GM12878 (cell line): Measurements from ENCODE around the gene IFI6. TPM values are rescaled to one million over a fixed set of nuclear protein-coding genes. Genes with fewer than 3 reads are reported as not detected.

Source experiments
- ATAC-seq: fragments of 200-7000 bp; cut with Tn5 transposase; 3 replicates; pipeline ENCODE4 v1.9.1; 2020; ENCODE audit warnings: mild to moderate bottlenecking, moderate library complexity
- BruUV-seq: library from RNA; stranded (reverse); fragments of 400-500 nt; replicated peaks from 2 replicates; lab custom pipeline; 2021; lab: Mats Ljungman, UMichigan
- CTCF ChIA-PET: fragments of 300-600 bp; sonication (Branson Sonifier 250); formaldehyde crosslinking; extraction: SDS; loops from one replicate; lab custom pipeline; 2021; ENCODE audit warnings: inconsistent platforms; lab: Yijun Ruan, JAX
- POLR2A ChIA-PET: fragments of 350-600 bp; formaldehyde crosslinking; extraction: SDS; loops from one replicate; lab custom pipeline; 2021; ENCODE audit warnings: inconsistent platforms; lab: Charles Lee
- RAD21 ChIA-PET: fragments of 300-600 bp; sonication (Branson Sonifier 250); formaldehyde crosslinking; loops from one replicate; lab custom pipeline; 2023; ENCODE audit warnings: antibody characterized with exemption; ENCODE audit not compliant: unreplicated experiment; lab: Charles Lee
- SMC1A ChIA-PET: fragments of 300-600 bp; sonication (Branson Sonifier 250); formaldehyde crosslinking; loops from one replicate; lab custom pipeline; 2023; ENCODE audit not compliant: unreplicated experiment, uncharacterized antibody; lab: Charles Lee
- DNase-seq: peaks from one replicate; pipeline ENCODE4 v3.0.0-alpha.2; 2011; ENCODE audit warnings: low read depth, low spot score
- FAIRE-seq: peaks from 3 replicates; lab custom pipeline; 2011; peaks lifted over from hg19 to GRCh38; lab: Jason Lieb, UNC
- H2AFZ ChIP-seq: 2 replicates; pipeline ENCODE4 v1.6.0; 2011; ENCODE audit warnings: low read depth, low read length, control low read depth; ENCODE audit not compliant: control insufficient read depth
- H3K27ac ChIP-seq: 2 replicates; pipeline ENCODE4 v1.5.1; 2011; ENCODE audit warnings: control low read depth; ENCODE audit not compliant: control insufficient read depth, insufficient read depth
- H3K27me3 ChIP-seq, 2 experiments: replicated peaks in 1 of 2; 2 replicates each; pipeline versions ENCODE4 v1.6.0 to v1.6.1; 2011; ENCODE audit warnings: low read length in 1 of 2; ENCODE audit not compliant: control insufficient read depth in 2 of 2, insufficient read depth in 2 of 2
- H3K36me3 ChIP-seq, 2 experiments: 2 replicates each; pipeline ENCODE4 v1.5.1; 2011; ENCODE audit warnings: low read length in 1 of 2; ENCODE audit not compliant: control insufficient read depth in 2 of 2, insufficient read depth in 2 of 2
- H3K4me1 ChIP-seq: 2 replicates; pipeline ENCODE4 v1.6.1; 2011; ENCODE audit warnings: mild to moderate bottlenecking, low read length, moderate library complexity, mixed read lengths; ENCODE audit not compliant: control insufficient read depth, insufficient read depth
- H3K4me2 ChIP-seq: 2 replicates; pipeline ENCODE4 v1.6.0; 2011; ENCODE audit warnings: control low read depth; ENCODE audit not compliant: control insufficient read depth, insufficient read depth
- H3K4me3 ChIP-seq: fragments of 200-600 bp; sonication (generic); 2 replicates; pipeline ENCODE4 v1.5.1; 2016
- H3K79me2 ChIP-seq: 2 replicates; pipeline ENCODE4 v1.6.0; 2011; ENCODE audit warnings: low read length; ENCODE audit not compliant: control insufficient read depth, insufficient read depth
- H3K9ac ChIP-seq: 2 replicates; pipeline ENCODE4 v1.8.0; 2011; ENCODE audit warnings: low read length, control low read depth, mixed read lengths; ENCODE audit not compliant: control insufficient read depth, insufficient read depth
- H3K9me3 ChIP-seq: replicated peaks from 3 replicates; pipeline ENCODE4 v1.5.1; 2011; ENCODE audit warnings: mild to moderate bottlenecking, low read length; ENCODE audit not compliant: control insufficient read depth, insufficient read depth
- H4K20me1 ChIP-seq: 2 replicates; pipeline ENCODE4 v1.6.0; 2011; ENCODE audit not compliant: control insufficient read depth, insufficient read depth
- BHLHE40 ChIP-seq, 2 experiments: fragments of 450-650 bp in 1 of 2; IDR thresholded peaks; 2 replicates each; pipeline ENCODE4 v1.6.1; 2011 to 2017; ENCODE audit warnings: low read depth in 2 of 2, borderline replicate concordance in 1 of 2, improper control_type of control experiment in 1 of 2, low read length in 1 of 2, mild to moderate bottlenecking in 1 of 2
- CHD2 ChIP-seq: IDR thresholded peaks from 2 replicates; pipeline ENCODE4 v1.6.1; 2011; ENCODE audit warnings: low read depth, low read length, improper control_type of control experiment, borderline replicate concordance
- CTCF ChIP-seq, 3 experiments: IDR thresholded peaks in 2 of 3; conservative IDR thresholded peaks in 1 of 3; 2 replicates each; pipeline ENCODE4 v1.5.1; 2011; ENCODE audit warnings: low read depth in 3 of 3, low read length in 3 of 3, mild to moderate bottlenecking in 3 of 3, control low read depth in 2 of 3, moderate library complexity in 2 of 3, inconsistent platforms in 1 of 3, mixed read lengths in 1 of 3; ENCODE audit not compliant: control insufficient read depth in 2 of 3, insufficient read depth in 1 of 3; ENCODE audit errors: extremely low read depth in 1 of 3
- HDGF ChIP-seq: fragments of 450-650 bp; IDR thresholded peaks from 2 replicates; pipeline ENCODE4 v1.6.1; 2016; ENCODE audit warnings: antibody characterized with exemption
- JUND ChIP-seq: IDR thresholded peaks from 2 replicates; pipeline ENCODE4 v1.6.1; 2012; ENCODE audit warnings: low read depth, mild to moderate bottlenecking, low read length, improper control_type of control experiment, moderate library complexity
- MTA2 ChIP-seq: fragments of 450-650 bp; IDR thresholded peaks from 2 replicates; pipeline ENCODE4 v1.6.1; 2016; ENCODE audit warnings: low read depth, mild to moderate bottlenecking, moderate library complexity
- MXI1 ChIP-seq: fragments of 150-350 bp; IDR thresholded peaks from 2 replicates; pipeline ENCODE4 v1.6.1; 2011; ENCODE audit warnings: low read depth, mild to moderate bottlenecking, inconsistent platforms, low read length, improper control_type of control experiment
- NBN ChIP-seq: fragments of 450-650 bp; IDR thresholded peaks from 2 replicates; pipeline ENCODE4 v1.6.1; 2016
- RAD51 ChIP-seq: fragments of 450-650 bp; IDR thresholded peaks from 2 replicates; pipeline ENCODE4 v1.6.1; 2016; ENCODE audit warnings: moderate library complexity, mild to moderate bottlenecking, inconsistent platforms
- REST ChIP-seq: IDR thresholded peaks from 2 replicates; pipeline ENCODE4 v1.6.1; 2012; ENCODE audit warnings: mild to moderate bottlenecking, low read depth, low read length
- RUNX3 ChIP-seq: IDR thresholded peaks from 2 replicates; pipeline ENCODE4 v1.6.1; 2012; ENCODE audit warnings: low read length, inconsistent platforms
- SREBF1 ChIP-seq: IDR thresholded peaks from 2 replicates; pipeline ENCODE4 v1.6.1; 2012; ENCODE audit warnings: mild to moderate bottlenecking, low read length
- WGBS: methylation state at CpG from one replicate; pipeline ENCODE4 v1.1.6; 2016; ENCODE audit warnings: low lambda C conversion rate; ENCODE audit not compliant: insufficient replicate concordance, insufficient coverage; ENCODE audit errors: missing lambda C conversion rate; 5-methylcytosine and 5-hydroxymethylcytosine counted together
- in situ Hi-C: fragments of 300-500 bp; cut with MboI; formaldehyde crosslinking; loops from 9 replicates; pipeline ENCODE4 v1.14.3; 2018; ENCODE audit warnings: mixed read lengths
- intact Hi-C: fragments of 100-400 bp; cut with micrococcal nuclease; formaldehyde crosslinking; loops from one replicate; pipeline ENCODE4 v1.14.2; 2022; ENCODE audit not compliant: unreplicated experiment
- polyA plus RNA-seq, 11 experiments: library from polyadenylated mRNA; depleted of rRNA in 4 of 11; unstranded in 6 of 11; stranded (reverse) in 5 of 11; fragments of >200 nt; fragmentation: Nextera tagmentation in 4 of 11; fragmentation: Illumina TruSeq in 1 of 11; extraction: Ambion mirVana in 4 of 11; extraction: Trizol in 1 of 11; gene quantifications; 1 replicate in 1 of 11; 2 replicates in 10 of 11; pipeline versions ENCODE4 v1.2.1 to v1.2.3, GENCODE V29; 2011 to 2016; ENCODE audit warnings: inconsistent platforms in 2 of 11, missing spikeins in 2 of 11, low read depth in 1 of 11
- total RNA-seq, 4 experiments: library from RNA; depleted of rRNA in 3 of 4; stranded (reverse); fragments of >200 nt in 3 of 4; fragmentation: Illumina TruSeq in 1 of 4; extraction: Trizol in 1 of 4; gene quantifications; 2 replicates each; pipeline versions ENCODE4 v1.2.1 to v1.2.3, GENCODE V29; 2013 to 2021
- TF ChIP-seq, protein P1 (sequence below): fragments of 450-650 bp; IDR thresholded peaks from 2 replicates; pipeline ENCODE4 v1.6.1; 2017; ENCODE audit warnings: antibody characterized with exemption, mild to moderate bottlenecking, moderate library complexity

IFI6 gene
- total and polyA plus RNA-seq, 10 of the 15 experiments (the other 5 are each of a cell fraction or from before 2014, with no cell fraction given), result 5.6 to 123 (median 69.0) TPM

- TF ChIP-seq NBN, result peak; percentile 77
- TF ChIP-seq CHD2, result no peak
- TF ChIP-seq MTA2, result peak; percentile 74
- peak in 1 of 2 experiments; percentile 41; a peak in 1 of 4 replicates for TF ChIP-seq BHLHE40 (IDR thresholded peaks at IDR 0.05; ENCODE audit: borderline replicate concordance in 1 of 2, low read depth in 2 of 2, low read length in 1 of 2)
- TF ChIP-seq HDGF, result peak; percentile 95
- TF ChIP-seq RUNX3, result peak; percentile 87
Observed at GRCh38 chr1:27618341-27619082, 53.5 kb downstream of the IFI6 start (continued).

DNA sequence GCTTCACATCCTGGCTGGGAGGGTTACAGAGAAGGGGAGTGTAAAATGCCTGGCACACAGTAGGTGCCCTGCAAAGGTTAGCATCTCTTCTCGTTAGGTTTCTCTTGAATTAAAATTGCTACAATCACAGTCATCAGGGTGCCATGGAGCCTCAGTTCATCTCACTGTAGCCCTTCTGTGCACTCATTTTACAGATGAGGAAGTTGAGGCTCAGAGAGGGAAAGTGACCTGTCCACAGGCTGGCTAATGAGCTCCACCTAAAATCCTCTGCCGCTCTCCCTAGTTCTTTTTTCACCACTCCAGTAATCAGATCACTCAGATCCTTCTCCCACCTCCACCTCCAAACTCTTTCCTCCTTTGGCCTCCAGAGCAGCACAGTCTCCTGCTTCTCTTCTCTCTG is 54.6 kb downstream of the IFI6 start:
- no peak for FAIRE-seq
- H4K20me1 ChIP-seq, result no peaks in the 10 kb centered on the region
- no peak for DNase-seq
- intact Hi-C loops, result no loop called here
- H3K27ac ChIP-seq, result no peak overlapping the region
- RAD21 ChIA-PET, result interaction anchor here (1.1 to 17.1 kb wide), 7 partner anchors 8 to 45 kb away, joined by 3 to 183 read pairs (median 9); no protein-coding TSS in a partner anchor
- no peak for ATAC-seq
- peaks cover 5% of the 10 kb centered on the region; the same call in 1 of the 2 replicates for H3K79me2 ChIP-seq
- H3K27me3 ChIP-seq, result no peaks in the 10 kb centered on the region
- CTCF ChIA-PET, result interaction anchor here (1.1 to 5.9 kb wide), 6 partner anchors 8 to 45 kb away, joined by 5 to 40 read pairs (median 11); no protein-coding TSS in a partner anchor
- H3K4me2 ChIP-seq, result no peak overlapping the region; the same call in 1 of the 2 replicates
- WGBS, result 100% methylated on average over 2 of the region's 2 CpGs
- H3K9me3 ChIP-seq, result no peaks in the 10 kb centered on the region
- POLR2A ChIA-PET, result interaction anchor here (0.6 to 6.3 kb wide), 4 partner anchors 13 to 108 kb away, joined by 3 to 68 read pairs (median 6); partner anchors contain the start of genes FAM76A and IFI6
- H2AFZ ChIP-seq, result no peak overlapping the region
- H3K4me3 ChIP-seq, result no peak overlapping the region
- SMC1A ChIA-PET, result interaction anchor here (1.2 to 10.2 kb wide), 5 partner anchors 8 to 45 kb away, joined by 3 to 114 read pairs (median 71); no protein-coding TSS in a partner anchor
- no TSS peak for BruUV-seq
- in situ Hi-C loops, result no loop called here
- peaks cover 32 to 34% of the 10 kb centered on the region in 2 experiments; a peak in 3 of 4 replicates for H3K36me3 ChIP-seq
- no peak overlapping the region for H3K9ac ChIP-seq
- peaks cover 22% of the 10 kb centered on the region for H3K4me1 ChIP-seq
- no peak for TF ChIP-seq JUND
- TF ChIP-seq MXI1, result no peak
- no peak for TF ChIP-seq CTCF (IDR thresholded peaks at IDR 0.05 in 2 of 3, conservative IDR thresholded peaks at IDR 0.05 in 1 of 3; ENCODE audit: control insufficient read depth in 2 of 3, extremely low read depth in 1 of 3, insufficient read depth in 1 of 3, low read depth in 3 of 3, low read length in 3 of 3)
- TF ChIP-seq SREBF1, result no peak
- TF ChIP-seq, protein P1, sequence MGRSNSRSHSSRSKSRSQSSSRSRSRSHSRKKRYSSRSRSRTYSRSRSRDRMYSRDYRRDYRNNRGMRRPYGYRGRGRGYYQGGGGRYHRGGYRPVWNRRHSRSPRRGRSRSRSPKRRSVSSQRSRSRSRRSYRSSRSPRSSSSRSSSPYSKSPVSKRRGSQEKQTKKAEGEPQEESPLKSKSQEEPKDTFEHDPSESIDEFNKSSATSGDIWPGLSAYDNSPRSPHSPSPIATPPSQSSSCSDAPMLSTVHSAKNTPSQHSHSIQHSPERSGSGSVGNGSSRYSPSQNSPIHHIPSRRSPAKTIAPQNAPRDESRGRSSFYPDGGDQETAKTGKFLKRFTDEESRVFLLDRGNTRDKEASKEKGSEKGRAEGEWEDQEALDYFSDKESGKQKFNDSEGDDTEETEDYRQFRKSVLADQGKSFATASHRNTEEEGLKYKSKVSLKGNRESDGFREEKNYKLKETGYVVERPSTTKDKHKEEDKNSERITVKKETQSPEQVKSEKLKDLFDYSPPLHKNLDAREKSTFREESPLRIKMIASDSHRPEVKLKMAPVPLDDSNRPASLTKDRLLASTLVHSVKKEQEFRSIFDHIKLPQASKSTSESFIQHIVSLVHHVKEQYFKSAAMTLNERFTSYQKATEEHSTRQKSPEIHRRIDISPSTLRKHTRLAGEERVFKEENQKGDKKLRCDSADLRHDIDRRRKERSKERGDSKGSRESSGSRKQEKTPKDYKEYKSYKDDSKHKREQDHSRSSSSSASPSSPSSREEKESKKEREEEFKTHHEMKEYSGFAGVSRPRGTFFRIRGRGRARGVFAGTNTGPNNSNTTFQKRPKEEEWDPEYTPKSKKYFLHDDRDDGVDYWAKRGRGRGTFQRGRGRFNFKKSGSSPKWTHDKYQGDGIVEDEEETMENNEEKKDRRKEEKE, result no peak
- no peak for TF ChIP-seq RAD51
- TF ChIP-seq REST, result no peak
